ENCODE results near the gene CCDC24. TPM values are rescaled to one million over a fixed set of nuclear protein-coding genes. Genes with fewer than 3 reads are reported as not detected.

The CCDC24 gene
- total RNA-seq, 1 donor from 2014 or later, result 4.2 TPM

GRCh38 chr1:43974443-43975248 lies 16.8 kb upstream of the CCDC24 start, which contains the start of gene ATP6V0B:
TSS of gene ATP6V0B (plus strand) at chr1:43974960. CDS start at chr1:43975041, 81 bp downstream.
- peak; percentile 79 for DNase-seq (ENCODE audit: low read depth)
- FAIRE-seq, result no peak
- H4K20me1 ChIP-seq (ENCODE audit: insufficient read depth, low read length), result peaks cover 40% of the 10 kb centered on the region
- H3K9ac ChIP-seq (ENCODE audit: low read length), result peak within 1 kb of the TSS; percentile 90
- H2AFZ ChIP-seq (ENCODE audit: low read depth, low read length), result peak within 1 kb of the TSS; percentile 94
- H3K27ac ChIP-seq (ENCODE audit: low read depth, low read length), result peak within 1 kb of the TSS; percentile 79
- peaks cover 37% of the 10 kb centered on the region for H3K4me1 ChIP-seq (ENCODE audit: insufficient read depth, low read length)
- TF ChIP-seq, protein P1, sequence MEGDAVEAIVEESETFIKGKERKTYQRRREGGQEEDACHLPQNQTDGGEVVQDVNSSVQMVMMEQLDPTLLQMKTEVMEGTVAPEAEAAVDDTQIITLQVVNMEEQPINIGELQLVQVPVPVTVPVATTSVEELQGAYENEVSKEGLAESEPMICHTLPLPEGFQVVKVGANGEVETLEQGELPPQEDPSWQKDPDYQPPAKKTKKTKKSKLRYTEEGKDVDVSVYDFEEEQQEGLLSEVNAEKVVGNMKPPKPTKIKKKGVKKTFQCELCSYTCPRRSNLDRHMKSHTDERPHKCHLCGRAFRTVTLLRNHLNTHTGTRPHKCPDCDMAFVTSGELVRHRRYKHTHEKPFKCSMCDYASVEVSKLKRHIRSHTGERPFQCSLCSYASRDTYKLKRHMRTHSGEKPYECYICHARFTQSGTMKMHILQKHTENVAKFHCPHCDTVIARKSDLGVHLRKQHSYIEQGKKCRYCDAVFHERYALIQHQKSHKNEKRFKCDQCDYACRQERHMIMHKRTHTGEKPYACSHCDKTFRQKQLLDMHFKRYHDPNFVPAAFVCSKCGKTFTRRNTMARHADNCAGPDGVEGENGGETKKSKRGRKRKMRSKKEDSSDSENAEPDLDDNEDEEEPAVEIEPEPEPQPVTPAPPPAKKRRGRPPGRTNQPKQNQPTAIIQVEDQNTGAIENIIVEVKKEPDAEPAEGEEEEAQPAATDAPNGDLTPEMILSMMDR (IDR thresholded peaks at IDR 0.05; ENCODE audit: insufficient read depth, low read depth, low read length), result no peak
- no peak for TF ChIP-seq EZH2 (IDR thresholded peaks at IDR 0.05; ENCODE audit: insufficient read depth, low read length)
- Mint-ChIP-seq H3K36me3 (ENCODE audit: low read depth, unreplicated experiment) (peaks cover 16% of the 10 kb centered on the region), H3K27ac (ENCODE audit: unreplicated experiment) (peak within 1 kb of the TSS; percentile 81), H3K4me3 (ENCODE audit: unreplicated experiment) (peak within 1 kb of the TSS; percentile 88), H3K27me3 (ENCODE audit: low read depth, unreplicated experiment) (no peaks in the 10 kb centered on the region), H3K4me1 (ENCODE audit: low read depth, unreplicated experiment) (peaks cover 34% of the 10 kb centered on the region), H3K9me3 (ENCODE audit: unreplicated experiment) (no peaks in the 10 kb centered on the region)
- H3K79me2 ChIP-seq (ENCODE audit: insufficient read depth, low read length), result peaks cover 59% of the 10 kb centered on the region
- H3K27me3 ChIP-seq (ENCODE audit: insufficient read depth, low read length), result no peaks in the 10 kb centered on the region
- H3K4me2 ChIP-seq (ENCODE audit: low read length), result peak within 1 kb of the TSS; percentile 97
- H3K4me3 ChIP-seq (ENCODE audit: insufficient read depth, low read depth, low read length), result peak within 1 kb of the TSS; percentile 80
- peaks cover 22% of the 10 kb centered on the region for H3K36me3 ChIP-seq (ENCODE audit: insufficient read depth, low read length)
- no peaks in the 10 kb centered on the region for H3K9me3 ChIP-seq (ENCODE audit: insufficient read depth, low read depth, low read length)

GRCh38 chr1:43975249-43975961 lies 16.0 kb upstream of the CCDC24 start:
- Mint-ChIP-seq H3K9me3 (ENCODE audit: unreplicated experiment) (no peaks in the 10 kb centered on the region), H3K36me3 (ENCODE audit: low read depth, unreplicated experiment) (peaks cover 16% of the 10 kb centered on the region), H3K27ac (ENCODE audit: unreplicated experiment) (peak overlapping the region; percentile 81), H3K4me3 (ENCODE audit: unreplicated experiment) (peak overlapping the region; percentile 88), H3K27me3 (ENCODE audit: low read depth, unreplicated experiment) (no peaks in the 10 kb centered on the region), H3K4me1 (ENCODE audit: low read depth, unreplicated experiment) (peaks cover 34% of the 10 kb centered on the region)
- DNase-seq (ENCODE audit: low read depth) (no peak), FAIRE-seq (no peak)
- H3K27ac ChIP-seq (ENCODE audit: low read depth, low read length), result peak overlapping the region; percentile 79
- H3K4me2 ChIP-seq (ENCODE audit: low read length), result peak overlapping the region; percentile 97
- H3K27me3 ChIP-seq (ENCODE audit: insufficient read depth, low read length), result no peaks in the 10 kb centered on the region
- peaks cover 41% of the 10 kb centered on the region for H4K20me1 ChIP-seq (ENCODE audit: insufficient read depth, low read length)
- TF ChIP-seq, protein P1 (IDR thresholded peaks at IDR 0.05; ENCODE audit: insufficient read depth, low read depth, low read length), result no peak
- peak overlapping the region; percentile 80 for H3K4me3 ChIP-seq (ENCODE audit: insufficient read depth, low read depth, low read length)
- peak overlapping the region; percentile 90 for H3K9ac ChIP-seq (ENCODE audit: low read length)
- H2AFZ ChIP-seq (ENCODE audit: low read depth, low read length), result peak overlapping the region; percentile 94
- peaks cover 63% of the 10 kb centered on the region for H3K79me2 ChIP-seq (ENCODE audit: insufficient read depth, low read length)
- H3K4me1 ChIP-seq (ENCODE audit: insufficient read depth, low read length), result peaks cover 45% of the 10 kb centered on the region
- H3K36me3 ChIP-seq (ENCODE audit: insufficient read depth, low read length), result peaks cover 22% of the 10 kb centered on the region
- no peaks in the 10 kb centered on the region for H3K9me3 ChIP-seq (ENCODE audit: insufficient read depth, low read depth, low read length)
